Measurements from ENCODE around the gene KCNIP4. TPM values are rescaled to one million over a fixed set of nuclear protein-coding genes. Genes with fewer than 3 reads are reported as not detected.

The KCNIP4 gene
- total RNA-seq, 1 donor from 2014 or later: 30.4 TPM

- no peak overlapping the region for H3K4me3 Mint-ChIP-seq (ENCODE audit: unreplicated experiment)
- no peaks in the 10 kb centered on the region for H3K27me3 Mint-ChIP-seq (ENCODE audit: unreplicated experiment)
- H3K9me3 Mint-ChIP-seq (ENCODE audit: unreplicated experiment): no peaks in the 10 kb centered on the region
- no peak for TF ChIP-seq CTCF (IDR thresholded peaks at IDR 0.05; ENCODE audit: partially characterized antibody, unreplicated experiment)
- no peaks in the 10 kb centered on the region for H3K36me3 Mint-ChIP-seq (ENCODE audit: unreplicated experiment)
- peaks cover 8% of the 10 kb centered on the region for H3K4me1 Mint-ChIP-seq (ENCODE audit: low read depth, unreplicated experiment)
- no peak overlapping the region for H3K27ac Mint-ChIP-seq (ENCODE audit: unreplicated experiment)
- no peak for DNase-seq
Observed at GRCh38 chr4:21211846-21212245, 736.7 kb downstream of the KCNIP4 start.

GRCh38 chr4:21209860-21210259, 738.7 kb downstream of the KCNIP4 start:
- Mint-ChIP-seq H3K9me3 (ENCODE audit: unreplicated experiment) (no peaks in the 10 kb centered on the region), H3K4me1 (ENCODE audit: low read depth, unreplicated experiment) (peaks cover 8% of the 10 kb centered on the region), H3K27me3 (ENCODE audit: unreplicated experiment) (no peaks in the 10 kb centered on the region), H3K27ac (ENCODE audit: unreplicated experiment) (no peak overlapping the region), H3K4me3 (ENCODE audit: unreplicated experiment) (no peak overlapping the region), H3K36me3 (ENCODE audit: unreplicated experiment) (no peaks in the 10 kb centered on the region)
- TF ChIP-seq CTCF (IDR thresholded peaks at IDR 0.05; ENCODE audit: partially characterized antibody, unreplicated experiment): no peak
- no peak for DNase-seq

GRCh38 chr4:21205821-21206531, 742.6 kb downstream of the KCNIP4 start:
- no peaks in the 10 kb centered on the region for H3K9me3 Mint-ChIP-seq (ENCODE audit: unreplicated experiment)
- no peak overlapping the region for H3K4me3 Mint-ChIP-seq (ENCODE audit: unreplicated experiment)
- no peak for DNase-seq
- H3K36me3 Mint-ChIP-seq (ENCODE audit: unreplicated experiment): no peaks in the 10 kb centered on the region
- H3K27ac Mint-ChIP-seq (ENCODE audit: unreplicated experiment): no peak overlapping the region
- TF ChIP-seq CTCF (IDR thresholded peaks at IDR 0.05; ENCODE audit: partially characterized antibody, unreplicated experiment): no peak
- H3K4me1 Mint-ChIP-seq (ENCODE audit: low read depth, unreplicated experiment): no peaks in the 10 kb centered on the region
- no peaks in the 10 kb centered on the region for H3K27me3 Mint-ChIP-seq (ENCODE audit: unreplicated experiment)

- no peak overlapping the region for H3K27ac Mint-ChIP-seq (ENCODE audit: unreplicated experiment)
- no peak overlapping the region for H3K4me3 Mint-ChIP-seq (ENCODE audit: unreplicated experiment)
- H3K36me3 Mint-ChIP-seq (ENCODE audit: unreplicated experiment): no peaks in the 10 kb centered on the region
- H3K27me3 Mint-ChIP-seq (ENCODE audit: unreplicated experiment): no peaks in the 10 kb centered on the region
- H3K9me3 Mint-ChIP-seq (ENCODE audit: unreplicated experiment): no peaks in the 10 kb centered on the region
- no peaks in the 10 kb centered on the region for H3K4me1 Mint-ChIP-seq (ENCODE audit: low read depth, unreplicated experiment)
- no peak for TF ChIP-seq CTCF (IDR thresholded peaks at IDR 0.05; ENCODE audit: partially characterized antibody, unreplicated experiment)
- DNase-seq: no peak
Observed at GRCh38 chr4:21203416-21203815, 745.2 kb downstream of the KCNIP4 start.

- Mint-ChIP-seq H3K27me3 (ENCODE audit: unreplicated experiment) (no peaks in the 10 kb centered on the region), H3K4me3 (ENCODE audit: unreplicated experiment) (no peak overlapping the region), H3K27ac (ENCODE audit: unreplicated experiment) (no peak overlapping the region), H3K4me1 (ENCODE audit: low read depth, unreplicated experiment) (no peaks in the 10 kb centered on the region), H3K9me3 (ENCODE audit: unreplicated experiment) (peaks cover 2% of the 10 kb centered on the region), H3K36me3 (ENCODE audit: unreplicated experiment) (no peaks in the 10 kb centered on the region)
- no peak for DNase-seq
- TF ChIP-seq CTCF (IDR thresholded peaks at IDR 0.05; ENCODE audit: partially characterized antibody, unreplicated experiment): no peak
Observed at GRCh38 chr4:21202959-21203358, 745.6 kb downstream of the KCNIP4 start.

Measured in glutamatergic neuron (in vitro differentiated cells).